Spinal cord (tissue), 10 donors: ENCODE measurements around the gene FTO. TPM values are rescaled to one million over a fixed set of nuclear protein-coding genes. Genes with fewer than 3 reads are reported as not detected.
"Not testable (repeated sequence)": the region's sequence is repeated elsewhere in the genome, so short reads cannot be mapped to it uniquely, and the experiment has no call there.

Source experiments
- DNase-seq, 6 donors: peaks; one replicate each; pipeline versions ENCODE4 v3.0.0 to v3.0.0-alpha.2; 2013 to 2015; ENCODE audit warnings: low spot score in 6 of 6, low read depth in 4 of 6
- H3K27ac ChIP-seq: one replicate; pipeline ENCODE4 v1.5.1; 2013; ENCODE audit warnings: low read depth, low read length, control low read depth
- H3K27me3 ChIP-seq: one replicate; pipeline ENCODE4 v1.6.1; 2013; ENCODE audit warnings: low read length; ENCODE audit not compliant: control insufficient read depth, insufficient read depth
- H3K36me3 ChIP-seq: one replicate; pipeline ENCODE4 v1.6.1; 2013; ENCODE audit warnings: low read length; ENCODE audit not compliant: control insufficient read depth, insufficient read depth
- H3K4me1 ChIP-seq: one replicate; pipeline ENCODE4 v1.6.1; 2013; ENCODE audit warnings: low read length; ENCODE audit not compliant: control insufficient read depth, insufficient read depth
- H3K4me3 ChIP-seq: one replicate; pipeline ENCODE4 v1.5.1; 2013; ENCODE audit warnings: low read depth, low read length, control low read depth
- H3K9me3 ChIP-seq: one replicate; pipeline ENCODE4 v1.6.1; 2013; ENCODE audit warnings: low read length; ENCODE audit not compliant: control insufficient read depth, insufficient read depth
- WGBS: methylation state at CpG from one replicate; pipeline ENCODE4 v1.1.5; 2013; ENCODE audit warnings: missing lambda C conversion rate; ENCODE audit not compliant: insufficient coverage; 5-methylcytosine and 5-hydroxymethylcytosine counted together
- polyA plus RNA-seq, 2 donors: library from polyadenylated mRNA; unstranded; fragments of 120-200 nt; gene quantifications; one replicate each; pipeline ENCODE4 v1.2.1, GENCODE V29; 2013; ENCODE audit not compliant: insufficient read length in 2 of 2
- total RNA-seq, 2 donors: library from RNA; depleted of rRNA in 1 of 2; stranded (reverse); fragments of 120-200 nt in 1 of 2; fragments of >200 nt in 1 of 2; gene quantifications; one replicate each; pipeline versions ENCODE4 v1.2.3 to v1.2.4, GENCODE V29; 2013 to 2014
- donor health status: healthy.

FTO gene
- total and polyA plus RNA-seq, 4 donors: 129 to 183 (median 140) TPM

- no CpG with 5 or more reads among the region's 3 CpGs for WGBS
- H3K9me3 ChIP-seq: no peaks in the 10 kb centered on the region
- H3K4me3 ChIP-seq: no peak overlapping the region
- H3K27ac ChIP-seq: no peak overlapping the region
- H3K4me1 ChIP-seq: peaks cover 9% of the 10 kb centered on the region
- no peaks in the 10 kb centered on the region for H3K36me3 ChIP-seq
- no peak for DNase-seq
- H3K27me3 ChIP-seq: peaks cover 23% of the 10 kb centered on the region
Measured at GRCh38 chr16:54180421-54181359, 476.7 kb downstream of the FTO start.

- H3K9me3 ChIP-seq, H3K36me3 ChIP-seq, H3K4me1 ChIP-seq, H3K27ac ChIP-seq, H3K4me3 ChIP-seq, DNase-seq: not testable (repeated sequence)
- WGBS: 73% methylated on average over 4 of the region's 10 CpGs
- H3K27me3 ChIP-seq: peaks cover 12% of the 10 kb centered on the region
Measured at GRCh38 chr16:54181683-54182329, 477.9 kb downstream of the FTO start.

DNA sequence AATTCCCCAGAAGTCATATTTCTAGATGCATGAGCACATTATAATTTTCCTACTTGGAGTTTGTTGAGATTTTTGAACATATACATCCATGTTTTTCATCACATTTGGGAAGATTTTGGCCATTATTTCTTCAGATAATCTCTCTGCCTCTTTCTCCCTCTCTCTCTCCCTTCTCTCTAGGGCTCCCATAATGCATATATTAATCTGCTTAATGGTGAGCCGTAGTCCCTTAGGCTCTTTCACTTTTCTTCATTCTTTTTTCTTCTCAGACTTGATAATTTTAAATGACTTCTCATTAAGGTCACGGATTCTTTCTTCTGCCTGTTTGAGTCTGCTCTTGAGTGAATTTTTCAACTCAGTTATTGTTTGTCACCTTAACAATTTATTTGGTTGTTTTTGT is 481.1 kb downstream of the FTO start:
- no CpG with 5 or more reads among the region's 2 CpGs for WGBS
- H3K9me3 ChIP-seq: no peaks in the 10 kb centered on the region

DNA sequence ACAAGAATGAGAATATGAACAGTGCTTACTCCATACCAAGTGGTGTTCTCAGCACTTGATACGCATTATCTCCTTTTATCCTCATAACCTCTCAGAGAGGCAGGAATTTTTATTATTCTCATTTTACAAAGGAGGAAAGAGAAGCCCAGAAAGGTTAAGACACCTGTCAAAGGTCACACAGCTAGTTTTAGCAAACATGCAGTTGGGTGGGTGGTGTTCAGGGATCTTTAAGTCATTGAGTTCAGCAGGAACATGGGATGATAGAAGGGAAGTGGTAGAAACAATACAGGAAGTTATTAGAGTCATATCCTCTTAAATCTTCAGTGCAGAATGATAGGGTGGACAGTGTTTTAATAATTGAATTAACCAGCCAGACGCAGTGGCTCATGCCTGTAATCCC is 487.2 kb downstream of the FTO start:
- no peaks in the 10 kb centered on the region for H3K9me3 ChIP-seq
- WGBS: 60% methylated on average over 1 of the region's 2 CpGs
- H3K27me3 ChIP-seq: peaks cover 9% of the 10 kb centered on the region
- peaks cover 19% of the 10 kb centered on the region for H3K4me1 ChIP-seq
- H3K27ac ChIP-seq: no peak overlapping the region
- no peak overlapping the region for H3K4me3 ChIP-seq
- no peaks in the 10 kb centered on the region for H3K36me3 ChIP-seq
- no peak for DNase-seq

More for the DNA sequence above, 481.1 kb downstream of the FTO start:
- H3K27ac ChIP-seq: no peak overlapping the region
- no peaks in the 10 kb centered on the region for H3K36me3 ChIP-seq
- no peak overlapping the region for H3K4me3 ChIP-seq
- H3K27me3 ChIP-seq: peaks cover 3% of the 10 kb centered on the region
- no peaks in the 10 kb centered on the region for H3K4me1 ChIP-seq
- no peak for DNase-seq

- H3K4me1 ChIP-seq: peaks cover 19% of the 10 kb centered on the region
- no peak for DNase-seq
- H3K36me3 ChIP-seq: no peaks in the 10 kb centered on the region
- peaks cover 9% of the 10 kb centered on the region for H3K27me3 ChIP-seq
- WGBS: 67% methylated on average over 3 of the region's 3 CpGs
- H3K4me3 ChIP-seq: no peak overlapping the region
- H3K9me3 ChIP-seq: no peaks in the 10 kb centered on the region
- H3K27ac ChIP-seq: no peak overlapping the region
Measured at GRCh38 chr16:54191592-54191991, 487.6 kb downstream of the FTO start.

DNA sequence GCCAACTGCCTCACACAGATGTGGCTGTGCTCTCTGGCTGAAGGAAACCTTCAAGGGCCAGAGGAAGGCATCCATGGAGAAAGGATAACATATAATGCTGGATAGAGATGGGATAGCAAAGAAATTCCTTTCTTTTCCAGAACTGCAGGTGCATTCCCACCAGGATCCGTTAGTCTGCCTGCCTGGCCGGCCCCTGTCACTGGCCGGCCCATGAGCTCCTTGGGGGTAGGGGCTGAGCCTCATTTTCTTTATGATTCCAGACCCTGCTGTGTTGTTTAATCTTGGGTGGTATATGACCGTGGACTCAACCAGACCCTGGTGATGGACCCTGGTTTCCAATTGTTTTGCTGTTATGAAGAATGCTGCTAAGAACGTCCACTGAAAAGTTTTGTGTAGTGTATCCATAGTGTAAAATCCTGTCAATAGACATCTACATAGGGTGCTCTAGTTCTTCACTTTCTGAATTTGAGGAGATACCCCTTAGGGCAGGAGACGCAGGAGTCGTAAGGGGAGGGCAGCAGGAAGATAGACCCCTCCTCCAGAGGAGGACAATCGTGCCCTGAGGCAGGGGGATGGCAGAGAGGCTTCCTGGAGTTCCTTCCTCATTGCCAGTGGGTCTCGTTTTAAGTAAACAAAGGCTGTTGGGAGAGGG is 489.2 kb downstream of the FTO start:
- no peak for DNase-seq
- WGBS: 64% methylated on average over 8 of the region's 9 CpGs
- Histone ChIP-seq H3K9me3 (no peaks in the 10 kb centered on the region), H3K27me3 (peaks cover 9% of the 10 kb centered on the region), H3K4me1 (peaks cover 19% of the 10 kb centered on the region), H3K4me3 (no peak overlapping the region), H3K36me3 (no peaks in the 10 kb centered on the region), H3K27ac (no peak overlapping the region)

DNA sequence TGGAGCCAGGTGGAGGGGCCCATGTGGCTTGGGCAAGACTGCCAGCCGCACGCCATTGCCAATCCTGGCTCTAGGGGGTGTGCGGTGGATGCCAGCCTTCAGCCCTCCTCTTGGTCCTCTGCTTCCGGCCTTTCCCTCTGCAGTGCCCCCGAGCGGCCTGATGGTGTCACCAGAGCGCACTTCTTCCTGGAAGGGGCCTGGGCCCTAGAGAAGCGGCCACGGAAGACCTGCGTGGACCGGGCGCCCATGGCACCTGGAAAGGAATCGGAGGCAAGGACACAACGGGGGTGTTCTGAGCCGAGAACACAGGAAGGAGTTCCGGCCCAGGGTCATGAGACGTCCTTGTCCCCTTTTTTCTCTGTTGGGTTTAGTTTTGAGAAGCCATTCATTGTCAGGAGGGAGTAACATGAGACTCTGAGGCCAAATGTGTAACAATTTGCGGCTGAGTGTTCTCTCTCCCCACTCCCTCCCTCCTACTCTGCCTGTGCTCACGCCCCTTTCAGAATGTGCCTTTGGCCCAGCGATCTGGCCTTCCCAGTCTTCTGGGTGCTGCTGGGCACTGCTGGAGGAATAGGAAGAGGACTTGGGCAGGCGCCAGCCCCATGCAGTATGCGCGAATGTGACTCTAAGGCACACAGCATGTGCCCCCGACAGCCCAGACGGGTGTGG is 489.8 kb downstream of the FTO start:
- no peaks in the 10 kb centered on the region for H3K36me3 ChIP-seq
- peak in 3 of 6 donors; percentile 47 to 83 (median 81) for DNase-seq
- H3K4me1 ChIP-seq: peaks cover 19% of the 10 kb centered on the region
- 19% methylated on average over 22 of the region's 25 CpGs for WGBS
- peak overlapping the region; percentile 59 for H3K27ac ChIP-seq
- no peak overlapping the region for H3K4me3 ChIP-seq
- H3K9me3 ChIP-seq: no peaks in the 10 kb centered on the region
- H3K27me3 ChIP-seq: peaks cover 9% of the 10 kb centered on the region

DNA sequence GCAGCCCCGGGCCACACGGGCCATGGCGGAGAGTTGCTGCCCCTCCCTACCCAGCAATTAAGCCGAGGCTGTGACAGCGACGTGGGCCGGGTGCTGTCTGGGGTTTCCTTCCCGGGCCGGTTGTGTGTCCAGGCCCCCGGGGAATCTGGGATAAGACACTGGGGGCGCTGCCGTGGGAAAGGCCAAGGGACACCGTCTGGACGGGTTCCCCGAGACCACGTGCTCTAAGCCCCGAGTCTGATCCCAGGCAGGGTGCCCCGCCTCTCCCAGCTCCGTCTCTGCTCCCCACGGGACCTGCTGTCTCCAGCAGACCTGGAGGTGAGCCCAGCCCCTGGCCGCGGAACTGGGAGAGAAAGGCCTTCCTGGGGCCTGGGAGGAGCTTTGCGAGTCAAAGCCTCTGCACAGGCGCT is 490.4 kb downstream of the FTO start:
- DNase-seq: peak in 4 of 6 donors; percentile 31 to 78 (median 59)
- H3K27ac ChIP-seq: peak overlapping the region; percentile 59
- WGBS: 23% methylated on average over 24 of the region's 24 CpGs
- H3K9me3 ChIP-seq: no peaks in the 10 kb centered on the region
- no peak overlapping the region for H3K4me3 ChIP-seq
- peaks cover 20% of the 10 kb centered on the region for H3K4me1 ChIP-seq
- H3K36me3 ChIP-seq: no peaks in the 10 kb centered on the region
- H3K27me3 ChIP-seq: peaks cover 9% of the 10 kb centered on the region

- Histone ChIP-seq H3K4me3 (no peak overlapping the region), H3K4me1 (peaks cover 30% of the 10 kb centered on the region), H3K36me3 (no peaks in the 10 kb centered on the region), H3K9me3 (no peaks in the 10 kb centered on the region), H3K27ac (no peak overlapping the region), H3K27me3 (peaks cover 6% of the 10 kb centered on the region)
- DNase-seq: no peak
- WGBS: 83% methylated on average over 2 of the region's 5 CpGs
Measured at GRCh38 chr16:54197758-54198157, 493.8 kb downstream of the FTO start.
